HepG2 (cell line): ENCODE data around the gene EMILIN1. TPM values are rescaled to one million over a fixed set of nuclear protein-coding genes. Genes with fewer than 3 reads are reported as not detected.
A peak's percentile ranks its signal among the peaks of the same experiment; 100 is the strongest.

ENCODE experiments used
- GABPB1 ChIP-seq: IDR thresholded peaks from 2 replicates; pipeline ENCODE4 v1.6.1; 2016; ENCODE audit warnings: mild to moderate bottlenecking, missing genetic modification reagents, moderate library complexity, missing compliant biosample characterization
- KDM4B ChIP-seq: sonication (generic); formaldehyde crosslinking; IDR thresholded peaks from 2 replicates; pipeline ENCODE4 v1.4.0; 2020; ENCODE audit warnings: missing genetic modification reagents
- KDM6A ChIP-seq: IDR thresholded peaks from 2 replicates; pipeline ENCODE4 v1.6.1; 2016; ENCODE audit warnings: low read depth
- KLF16 ChIP-seq, 2 experiments: sonication (generic) in 1 of 2; formaldehyde crosslinking in 1 of 2; IDR thresholded peaks; 2 replicates each; pipeline versions ENCODE4 v1.6.1 to v1.8.0; 2016 to 2023; ENCODE audit warnings: missing genetic modification reagents in 2 of 2, missing compliant biosample characterization in 1 of 2
- MLLT10 ChIP-seq: sonication (generic); formaldehyde crosslinking; IDR thresholded peaks from 2 replicates; pipeline ENCODE4 v1.4.0; 2020; ENCODE audit warnings: missing genetic modification reagents
- RORA ChIP-seq: sonication (generic); formaldehyde crosslinking; IDR thresholded peaks from 2 replicates; pipeline ENCODE4 v1.5.0; 2020; ENCODE audit warnings: mild to moderate bottlenecking, missing genetic modification reagents, moderate library complexity
- SP4 ChIP-seq: sonication (generic); formaldehyde crosslinking; IDR thresholded peaks from 2 replicates; pipeline ENCODE4 v1.8.1; 2023; ENCODE audit warnings: mild to moderate bottlenecking, missing genetic modification reagents
- UBTF ChIP-seq: sonication (generic); formaldehyde crosslinking; IDR thresholded peaks from 2 replicates; pipeline ENCODE4 v1.4.0; 2020; ENCODE audit warnings: mild to moderate bottlenecking, missing genetic modification reagents
- YEATS4 ChIP-seq: sonication (generic); formaldehyde crosslinking; IDR thresholded peaks from 2 replicates; pipeline ENCODE4 v1.4.0; 2020; ENCODE audit warnings: missing genetic modification reagents, borderline replicate concordance
- YY1 ChIP-seq: IDR thresholded peaks from 2 replicates; pipeline ENCODE4 v1.6.1; 2011; ENCODE audit warnings: low read length, low read depth, moderate library complexity, mild to moderate bottlenecking; ENCODE audit not compliant: insufficient read depth, insufficient replicate concordance
- ZMYM2 ChIP-seq: sonication (generic); formaldehyde crosslinking; IDR thresholded peaks from 2 replicates; pipeline ENCODE4 v1.8.0; 2022; ENCODE audit warnings: mild to moderate bottlenecking, missing genetic modification reagents
- ZNF317 ChIP-seq: sonication (generic); formaldehyde crosslinking; IDR thresholded peaks from 2 replicates; pipeline ENCODE4 v1.5.0; 2020; ENCODE audit warnings: mild to moderate bottlenecking, missing genetic modification reagents
- ZNF563 ChIP-seq: sonication (generic); formaldehyde crosslinking; IDR thresholded peaks from 2 replicates; pipeline ENCODE4 v1.8.0; 2022; ENCODE audit warnings: mild to moderate bottlenecking, moderate library complexity, missing genetic modification reagents
- ZNF615 ChIP-seq: sonication (generic); formaldehyde crosslinking; IDR thresholded peaks from 2 replicates; pipeline ENCODE4 v1.5.0; 2020; ENCODE audit warnings: mild to moderate bottlenecking, missing genetic modification reagents, borderline replicate concordance
- ZNF672 ChIP-seq: sonication (generic); formaldehyde crosslinking; IDR thresholded peaks from 2 replicates; pipeline ENCODE4 v1.8.1; 2022; ENCODE audit warnings: missing genetic modification reagents
- polyA plus RNA-seq, 8 experiments: library from polyadenylated mRNA; depleted of rRNA in 3 of 8; stranded (reverse) in 7 of 8; unstranded in 1 of 8; fragments of >200 nt; fragmentation: Illumina TruSeq in 4 of 8; extraction: Trizol in 4 of 8; gene quantifications; 2 replicates each; pipeline versions ENCODE4 v1.2.1 to v1.2.3, GENCODE V29; 2011 to 2016; ENCODE audit warnings: low read depth in 4 of 8, missing spikeins in 1 of 8, mixed read lengths in 1 of 8; ENCODE audit not compliant: insufficient read depth in 1 of 8
- total RNA-seq, 5 experiments: library from RNA; depleted of rRNA; stranded (reverse); fragments of >200 nt; fragmentation: Illumina TruSeq; extraction: Trizol; gene quantifications; 2 replicates each; pipeline ENCODE4 v1.2.3, GENCODE V29; 2016; ENCODE audit warnings: low read depth in 1 of 5
- TF ChIP-seq, protein P1 (sequence below): sonication (generic); formaldehyde crosslinking; IDR thresholded peaks from 2 replicates; pipeline ENCODE4 v1.5.0; 2020; ENCODE audit warnings: mild to moderate bottlenecking, missing genetic modification reagents, borderline replicate concordance
- TF ChIP-seq, protein P2 (sequence below): sonication (generic); formaldehyde crosslinking; IDR thresholded peaks from 2 replicates; pipeline ENCODE4 v1.9.0; 2022; ENCODE audit warnings: missing genetic modification reagents, mild to moderate bottlenecking, borderline replicate concordance

The EMILIN1 gene
- total and polyA plus RNA-seq, 2 of the 13 experiments (the other 11 are each of a cell fraction or from before 2014, with no cell fraction given) = 8.1 to 9.7 TPM

GRCh38 chr2:27118525-27119329, 40.3 kb downstream of the EMILIN1 start, which contains the start of gene CGREF1 (continued):
- TF ChIP-seq ZNF317 (CRISPR knock-in tag) (no peak), ZNF615 (no peak), SP4 (CRISPR knock-in tag) (no peak; the same call in 1 of the 2 replicates), KDM6A (CRISPR knock-in tag) (no peak), RORA (CRISPR knock-in tag) (no peak), YY1 (no peak), UBTF (peak; percentile 69), GABPB1 (CRISPR knock-in tag) (peak; percentile 54; the same call in 1 of the 2 replicates), ZNF672 (no peak; the same call in 1 of the 2 replicates), KLF16 (CRISPR knock-in tag; IDR thresholded peaks at IDR 0.05) (no peak), MLLT10 (CRISPR knock-in tag) (no peak), KDM4B (CRISPR knock-in tag) (no peak), ZMYM2 (no peak), ZNF563 (CRISPR knock-in tag) (no peak; the same call in none of the 2 replicates), YEATS4 (CRISPR knock-in tag) (peak; percentile 55; the same call in 1 of the 2 replicates)
- TF ChIP-seq, protein P1, sequence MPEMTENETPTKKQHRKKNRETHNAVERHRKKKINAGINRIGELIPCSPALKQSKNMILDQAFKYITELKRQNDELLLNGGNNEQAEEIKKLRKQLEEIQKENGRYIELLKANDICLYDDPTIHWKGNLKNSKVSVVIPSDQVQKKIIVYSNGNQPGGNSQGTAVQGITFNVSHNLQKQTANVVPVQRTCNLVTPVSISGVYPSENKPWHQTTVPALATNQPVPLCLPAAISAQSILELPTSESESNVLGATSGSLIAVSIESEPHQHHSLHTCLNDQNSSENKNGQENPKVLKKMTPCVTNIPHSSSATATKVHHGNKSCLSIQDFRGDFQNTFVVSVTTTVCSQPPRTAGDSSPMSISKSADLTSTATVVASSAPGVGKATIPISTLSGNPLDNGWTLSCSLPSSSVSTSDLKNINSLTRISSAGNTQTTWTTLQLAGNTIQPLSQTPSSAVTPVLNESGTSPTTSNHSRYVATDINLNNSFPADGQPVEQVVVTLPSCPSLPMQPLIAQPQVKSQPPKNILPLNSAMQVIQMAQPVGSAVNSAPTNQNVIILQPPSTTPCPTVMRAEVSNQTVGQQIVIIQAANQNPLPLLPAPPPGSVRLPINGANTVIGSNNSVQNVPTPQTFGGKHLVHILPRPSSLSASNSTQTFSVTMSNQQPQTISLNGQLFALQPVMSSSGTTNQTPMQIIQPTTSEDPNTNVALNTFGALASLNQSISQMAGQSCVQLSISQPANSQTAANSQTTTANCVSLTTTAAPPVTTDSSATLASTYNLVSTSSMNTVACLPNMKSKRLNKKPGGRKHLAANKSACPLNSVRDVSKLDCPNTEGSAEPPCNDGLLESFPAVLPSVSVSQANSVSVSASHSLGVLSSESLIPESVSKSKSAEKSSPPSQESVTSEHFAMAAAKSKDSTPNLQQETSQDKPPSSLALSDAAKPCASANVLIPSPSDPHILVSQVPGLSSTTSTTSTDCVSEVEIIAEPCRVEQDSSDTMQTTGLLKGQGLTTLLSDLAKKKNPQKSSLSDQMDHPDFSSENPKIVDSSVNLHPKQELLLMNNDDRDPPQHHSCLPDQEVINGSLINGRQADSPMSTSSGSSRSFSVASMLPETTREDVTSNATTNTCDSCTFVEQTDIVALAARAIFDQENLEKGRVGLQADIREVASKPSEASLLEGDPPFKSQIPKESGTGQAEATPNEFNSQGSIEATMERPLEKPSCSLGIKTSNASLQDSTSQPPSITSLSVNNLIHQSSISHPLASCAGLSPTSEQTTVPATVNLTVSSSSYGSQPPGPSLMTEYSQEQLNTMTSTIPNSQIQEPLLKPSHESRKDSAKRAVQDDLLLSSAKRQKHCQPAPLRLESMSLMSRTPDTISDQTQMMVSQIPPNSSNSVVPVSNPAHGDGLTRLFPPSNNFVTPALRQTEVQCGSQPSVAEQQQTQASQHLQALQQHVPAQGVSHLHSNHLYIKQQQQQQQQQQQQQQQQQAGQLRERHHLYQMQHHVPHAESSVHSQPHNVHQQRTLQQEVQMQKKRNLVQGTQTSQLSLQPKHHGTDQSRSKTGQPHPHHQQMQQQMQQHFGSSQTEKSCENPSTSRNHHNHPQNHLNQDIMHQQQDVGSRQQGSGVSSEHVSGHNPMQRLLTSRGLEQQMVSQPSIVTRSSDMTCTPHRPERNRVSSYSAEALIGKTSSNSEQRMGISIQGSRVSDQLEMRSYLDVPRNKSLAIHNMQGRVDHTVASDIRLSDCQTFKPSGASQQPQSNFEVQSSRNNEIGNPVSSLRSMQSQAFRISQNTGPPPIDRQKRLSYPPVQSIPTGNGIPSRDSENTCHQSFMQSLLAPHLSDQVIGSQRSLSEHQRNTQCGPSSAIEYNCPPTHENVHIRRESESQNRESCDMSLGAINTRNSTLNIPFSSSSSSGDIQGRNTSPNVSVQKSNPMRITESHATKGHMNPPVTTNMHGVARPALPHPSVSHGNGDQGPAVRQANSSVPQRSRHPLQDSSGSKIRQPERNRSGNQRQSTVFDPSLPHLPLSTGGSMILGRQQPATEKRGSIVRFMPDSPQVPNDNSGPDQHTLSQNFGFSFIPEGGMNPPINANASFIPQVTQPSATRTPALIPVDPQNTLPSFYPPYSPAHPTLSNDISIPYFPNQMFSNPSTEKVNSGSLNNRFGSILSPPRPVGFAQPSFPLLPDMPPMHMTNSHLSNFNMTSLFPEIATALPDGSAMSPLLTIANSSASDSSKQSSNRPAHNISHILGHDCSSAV (CRISPR knock-in tag) = no peak
- TF ChIP-seq, protein P2, sequence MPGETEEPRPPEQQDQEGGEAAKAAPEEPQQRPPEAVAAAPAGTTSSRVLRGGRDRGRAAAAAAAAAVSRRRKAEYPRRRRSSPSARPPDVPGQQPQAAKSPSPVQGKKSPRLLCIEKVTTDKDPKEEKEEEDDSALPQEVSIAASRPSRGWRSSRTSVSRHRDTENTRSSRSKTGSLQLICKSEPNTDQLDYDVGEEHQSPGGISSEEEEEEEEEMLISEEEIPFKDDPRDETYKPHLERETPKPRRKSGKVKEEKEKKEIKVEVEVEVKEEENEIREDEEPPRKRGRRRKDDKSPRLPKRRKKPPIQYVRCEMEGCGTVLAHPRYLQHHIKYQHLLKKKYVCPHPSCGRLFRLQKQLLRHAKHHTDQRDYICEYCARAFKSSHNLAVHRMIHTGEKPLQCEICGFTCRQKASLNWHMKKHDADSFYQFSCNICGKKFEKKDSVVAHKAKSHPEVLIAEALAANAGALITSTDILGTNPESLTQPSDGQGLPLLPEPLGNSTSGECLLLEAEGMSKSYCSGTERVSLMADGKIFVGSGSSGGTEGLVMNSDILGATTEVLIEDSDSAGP (CRISPR knock-in tag) = no peak; the same call in none of the 2 replicates
